ENCODE results near the gene UNC5A. TPM values are rescaled to one million over a fixed set of nuclear protein-coding genes. Genes with fewer than 3 reads are reported as not detected.

UNC5A gene
- total RNA-seq, 1 experiment from 2014 or later, result 0.28 TPM

- no peak for DNase-seq (ENCODE audit: low spot score)
Measured at GRCh38 chr5:176800024-176800423, 10.3 kb upstream of the UNC5A start.

- no peak for DNase-seq (ENCODE audit: low spot score)
Measured at GRCh38 chr5:176802116-176802784, 8.1 kb upstream of the UNC5A start.

GRCh38 chr5:176803068-176803942 is 7.1 kb upstream of the UNC5A start:
- DNase-seq (ENCODE audit: low spot score), result no peak

- peak; percentile 43 for DNase-seq (ENCODE audit: low spot score)
Measured at GRCh38 chr5:176803943-176804498, 6.3 kb upstream of the UNC5A start.

- DNase-seq (ENCODE audit: low spot score), result peak; percentile 23
Measured at GRCh38 chr5:176806137-176806536, 4.2 kb upstream of the UNC5A start.

GRCh38 chr5:176809544-176810080 is 747 bp upstream of the UNC5A start:
- DNase-seq (ENCODE audit: low spot score), result no peak

- no peak for DNase-seq (ENCODE audit: low spot score)
Measured at GRCh38 chr5:176810687-176811501, 535 bp downstream of the UNC5A start.

- peak; percentile 50 for DNase-seq (ENCODE audit: low spot score)
Measured at GRCh38 chr5:176812269-176813259, 2.2 kb downstream of the UNC5A start.

GRCh38 chr5:176813587-176814312 is 3.4 kb downstream of the UNC5A start:
- DNase-seq (ENCODE audit: low spot score), result no peak

GRCh38 chr5:176814313-176814685 is 3.9 kb downstream of the UNC5A start:
- DNase-seq (ENCODE audit: low spot score), result no peak

GRCh38 chr5:176814836-176815438 is 4.6 kb downstream of the UNC5A start:
- DNase-seq (ENCODE audit: low spot score), result no peak

- DNase-seq (ENCODE audit: low spot score), result no peak
Measured at GRCh38 chr5:176816043-176816745, 5.8 kb downstream of the UNC5A start.

GRCh38 chr5:176816791-176817347 is 6.5 kb downstream of the UNC5A start:
- DNase-seq (ENCODE audit: low spot score), result no peak

- no peak for DNase-seq (ENCODE audit: low spot score)
Measured at GRCh38 chr5:176817369-176817840, 7.0 kb downstream of the UNC5A start.

- peak; percentile 27 for DNase-seq (ENCODE audit: low spot score)
Measured at GRCh38 chr5:176817841-176818377, 7.5 kb downstream of the UNC5A start.

GRCh38 chr5:176818391-176819098 is 8.2 kb downstream of the UNC5A start:
- DNase-seq (ENCODE audit: low spot score), result peak; percentile 18

- no peak for DNase-seq (ENCODE audit: low spot score)
Measured at GRCh38 chr5:176819476-176819875, 9.1 kb downstream of the UNC5A start.

All from HT-29 (cell line).